Kidney epithelial cell (primary cell): ENCODE data around the gene CST3. TPM values are rescaled to one million over a fixed set of nuclear protein-coding genes. Genes with fewer than 3 reads are reported as not detected.

Source experiments
- DNase-seq: peaks from one replicate; pipeline ENCODE4 v3.0.0-alpha.2; 2010; ENCODE audit warnings: low read depth
- H3K27me3 ChIP-seq: 2 replicates; pipeline ENCODE4 v1.6.0; 2011; ENCODE audit warnings: low read length; ENCODE audit not compliant: control insufficient read depth, insufficient read depth
- H3K36me3 ChIP-seq: 2 replicates; pipeline ENCODE4 v1.5.1; 2011; ENCODE audit warnings: low read length; ENCODE audit not compliant: control insufficient read depth, insufficient read depth
- H3K4me3 ChIP-seq: 2 replicates; pipeline ENCODE4 v1.5.1; 2011; ENCODE audit warnings: low read depth, mild to moderate bottlenecking, control low read depth, low read length
- total RNA-seq: library from RNA; depleted of rRNA; stranded (reverse); fragments of >200 nt; gene quantifications from 2 replicates; pipeline ENCODE4 v1.2.3, GENCODE V29; 2015
- TF ChIP-seq, protein P1 (sequence below): IDR thresholded peaks from 2 replicates; pipeline ENCODE4 v1.5.1; 2011; ENCODE audit warnings: mild to moderate bottlenecking, moderate library complexity, low read length, control low read depth, inconsistent platforms; ENCODE audit not compliant: insufficient read depth, poor library complexity, severe bottlenecking

CST3 gene
- total RNA-seq, 1 donor from 2014 or later, result 303 TPM

- Histone ChIP-seq H3K27me3 (no peaks in the 10 kb centered on the region), H3K36me3 (no peaks in the 10 kb centered on the region), H3K4me3 (no peak overlapping the region)
- no peak for DNase-seq
- TF ChIP-seq, protein P1, sequence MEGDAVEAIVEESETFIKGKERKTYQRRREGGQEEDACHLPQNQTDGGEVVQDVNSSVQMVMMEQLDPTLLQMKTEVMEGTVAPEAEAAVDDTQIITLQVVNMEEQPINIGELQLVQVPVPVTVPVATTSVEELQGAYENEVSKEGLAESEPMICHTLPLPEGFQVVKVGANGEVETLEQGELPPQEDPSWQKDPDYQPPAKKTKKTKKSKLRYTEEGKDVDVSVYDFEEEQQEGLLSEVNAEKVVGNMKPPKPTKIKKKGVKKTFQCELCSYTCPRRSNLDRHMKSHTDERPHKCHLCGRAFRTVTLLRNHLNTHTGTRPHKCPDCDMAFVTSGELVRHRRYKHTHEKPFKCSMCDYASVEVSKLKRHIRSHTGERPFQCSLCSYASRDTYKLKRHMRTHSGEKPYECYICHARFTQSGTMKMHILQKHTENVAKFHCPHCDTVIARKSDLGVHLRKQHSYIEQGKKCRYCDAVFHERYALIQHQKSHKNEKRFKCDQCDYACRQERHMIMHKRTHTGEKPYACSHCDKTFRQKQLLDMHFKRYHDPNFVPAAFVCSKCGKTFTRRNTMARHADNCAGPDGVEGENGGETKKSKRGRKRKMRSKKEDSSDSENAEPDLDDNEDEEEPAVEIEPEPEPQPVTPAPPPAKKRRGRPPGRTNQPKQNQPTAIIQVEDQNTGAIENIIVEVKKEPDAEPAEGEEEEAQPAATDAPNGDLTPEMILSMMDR, result no peak
Observed at GRCh38 chr20:23670361-23670760, 32.6 kb upstream of the CST3 start.

- H3K36me3 ChIP-seq, result no peaks in the 10 kb centered on the region
- no peak overlapping the region for H3K4me3 ChIP-seq
- no peak for DNase-seq
- TF ChIP-seq, protein P1, result no peak
- H3K27me3 ChIP-seq, result no peaks in the 10 kb centered on the region
Observed at GRCh38 chr20:23669866-23670265, 32.1 kb upstream of the CST3 start.

DNA sequence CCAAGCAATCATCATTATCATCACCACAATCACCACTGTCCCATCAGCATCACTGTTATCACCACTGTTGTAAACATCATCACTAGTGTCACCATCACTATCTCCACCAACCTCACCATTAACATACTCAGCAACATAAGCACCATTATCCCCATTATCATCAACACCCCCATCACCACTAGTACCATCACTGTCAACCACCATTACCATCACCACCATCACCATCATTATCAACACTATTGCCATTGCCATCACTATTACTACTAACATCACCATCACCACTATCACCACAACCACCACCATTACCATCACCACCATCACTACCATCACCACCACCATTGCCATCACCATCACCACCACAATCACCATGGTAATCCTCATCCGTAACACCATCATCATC is 31.6 kb upstream of the CST3 start:
- Histone ChIP-seq H3K4me3 (no peak overlapping the region), H3K27me3 (no peaks in the 10 kb centered on the region), H3K36me3 (no peaks in the 10 kb centered on the region)
- DNase-seq, result no peak
- TF ChIP-seq, protein P1, result no peak

DNA sequence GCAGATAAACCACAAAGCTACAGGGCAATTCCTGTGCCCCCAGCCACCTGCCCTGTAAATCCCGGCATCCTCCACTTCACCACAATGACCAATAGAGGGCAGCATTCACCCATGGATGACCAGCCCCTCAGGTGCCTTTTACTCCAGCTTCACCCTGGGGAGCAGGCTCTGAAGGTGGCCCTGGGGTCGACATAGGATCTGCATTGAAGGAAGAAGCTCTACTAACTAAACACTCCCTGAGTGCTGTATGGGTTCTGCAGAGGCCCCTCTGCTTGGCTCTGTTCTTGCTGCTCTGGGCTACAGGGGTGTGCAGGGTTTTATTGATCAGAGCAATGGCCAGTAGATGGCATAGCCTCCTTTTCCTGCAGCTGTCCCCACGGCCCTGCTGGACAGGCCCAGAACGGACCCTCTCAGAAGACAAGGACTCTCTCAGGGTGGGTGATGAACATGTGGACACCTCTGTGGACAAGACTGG is 30.8 kb upstream of the CST3 start:
- H3K36me3 ChIP-seq, result no peaks in the 10 kb centered on the region
- DNase-seq, result peak; percentile 18
- TF ChIP-seq, protein P1, result peak; percentile 81

GRCh38 chr20:23667666-23668065 is 29.9 kb upstream of the CST3 start:
- Histone ChIP-seq H3K36me3 (no peaks in the 10 kb centered on the region), H3K27me3 (no peaks in the 10 kb centered on the region), H3K4me3 (no peak overlapping the region)
- no peak for DNase-seq
- TF ChIP-seq, protein P1, result no peak

More for the DNA sequence above, 30.8 kb upstream of the CST3 start:
- Histone ChIP-seq H3K27me3 (no peaks in the 10 kb centered on the region), H3K4me3 (no peak overlapping the region)

DNA sequence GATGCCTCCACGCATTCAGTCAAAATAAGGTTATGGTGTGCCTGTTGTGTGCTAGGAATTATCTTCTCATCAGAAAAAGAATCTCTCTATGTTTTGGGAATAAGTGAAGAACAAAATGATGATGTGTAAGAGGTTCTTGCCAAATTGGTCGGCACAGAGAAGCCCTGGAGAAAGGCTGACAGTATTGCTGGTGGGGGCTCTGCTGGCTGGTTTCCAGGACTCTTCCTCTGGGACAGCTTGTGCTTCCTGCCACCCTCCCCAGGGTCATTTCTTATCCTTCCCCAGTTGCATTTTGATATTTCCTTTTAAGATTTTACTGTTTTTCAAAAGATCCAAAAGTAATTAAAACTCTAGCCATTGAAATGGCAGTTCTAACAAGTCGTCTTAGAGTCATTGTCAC is 28.9 kb upstream of the CST3 start:
- no peak for DNase-seq
- Histone ChIP-seq H3K4me3 (no peak overlapping the region), H3K36me3 (no peaks in the 10 kb centered on the region), H3K27me3 (no peaks in the 10 kb centered on the region)
- TF ChIP-seq, protein P1, result no peak
